NCI-H2107 treated with DMSO at 0.1 percent for 48 hours (cell line): ENCODE results near the gene COMMD7.

Source experiments
- DNase-seq: peaks from one replicate; lab custom pipeline; 2025; ENCODE audit not compliant: unreplicated experiment; lab: John Stamatoyannopoulos, UW

COMMD7 gene

GRCh38 chr20:32743237-32744112 lies at the start of gene COMMD7:
TSS of gene COMMD7 (minus strand) at chr20:32743467. CDS start at chr20:32743391, 76 bp downstream.
- DNase-seq: no peak

- DNase-seq: no peak
Measured at GRCh38 chr20:32792731-32793458, 49.6 kb upstream of the COMMD7 start.

GRCh38 chr20:32792316-32792715 lies 49.0 kb upstream of the COMMD7 start:
- no peak for DNase-seq

- no peak for DNase-seq
Measured at GRCh38 chr20:32790751-32791057, 47.4 kb upstream of the COMMD7 start.

GRCh38 chr20:32789896-32790750 lies 46.9 kb upstream of the COMMD7 start:
- DNase-seq: peak; percentile 44

GRCh38 chr20:32787168-32787567 lies 43.9 kb upstream of the COMMD7 start:
- no peak for DNase-seq

GRCh38 chr20:32786059-32786760 lies 42.9 kb upstream of the COMMD7 start:
- DNase-seq: no peak

- DNase-seq: no peak
Measured at GRCh38 chr20:32784369-32785080, 41.3 kb upstream of the COMMD7 start.

- DNase-seq: peak; percentile 61
Measured at GRCh38 chr20:32780749-32781655, 37.7 kb upstream of the COMMD7 start.

GRCh38 chr20:32780278-32780677 lies 37.0 kb upstream of the COMMD7 start:
- no peak for DNase-seq

- DNase-seq: no peak
Measured at GRCh38 chr20:32779500-32780211, 36.4 kb upstream of the COMMD7 start.

- no peak for DNase-seq
Measured at GRCh38 chr20:32777177-32777956, 34.1 kb upstream of the COMMD7 start.

GRCh38 chr20:32775336-32775991 lies 32.2 kb upstream of the COMMD7 start:
- DNase-seq: no peak

GRCh38 chr20:32773855-32774254 lies 30.6 kb upstream of the COMMD7 start:
- no peak for DNase-seq

- no peak for DNase-seq
Measured at GRCh38 chr20:32773223-32773622, 30.0 kb upstream of the COMMD7 start.

GRCh38 chr20:32772046-32772445 lies 28.8 kb upstream of the COMMD7 start:
- no peak for DNase-seq
